K562 (cell line): ENCODE data around the gene CDK5RAP3. TPM values are rescaled to one million over a fixed set of nuclear protein-coding genes. Genes with fewer than 3 reads are reported as not detected.

Experiments
- BHLHE40 ChIP-seq: IDR thresholded peaks from 2 replicates; pipeline ENCODE4 v1.6.1; 2011; ENCODE audit warnings: low read length, improper control_type of control experiment
- CTBP1 ChIP-seq: fragments of 450-650 bp; IDR thresholded peaks from 2 replicates; pipeline ENCODE4 v1.6.1; 2016; ENCODE audit warnings: borderline replicate concordance
- E2F8 ChIP-seq: fragments of 450-650 bp; IDR thresholded peaks from 2 replicates; pipeline ENCODE4 v1.7.1; 2018; ENCODE audit warnings: mild to moderate bottlenecking, low read depth; ENCODE audit not compliant: partially characterized antibody
- EHMT2 ChIP-seq: fragments of 450-650 bp; IDR thresholded peaks from 2 replicates; pipeline ENCODE4 v1.6.1; 2018; ENCODE audit warnings: antibody characterized with exemption
- GATAD2B ChIP-seq: fragments of 450-650 bp; IDR thresholded peaks from 2 replicates; pipeline ENCODE4 v1.6.1; 2017; ENCODE audit warnings: mild to moderate bottlenecking, borderline replicate concordance
- IRF2 ChIP-seq: sonication (generic); formaldehyde crosslinking; IDR thresholded peaks from 2 replicates; pipeline ENCODE4 v1.8.1; 2022; ENCODE audit warnings: mild to moderate bottlenecking, missing genetic modification reagents
- NR4A1 ChIP-seq, 2 experiments: fragments of 250-450 bp in 1 of 2; fragments of 450-650 bp in 1 of 2; sonication (Bioruptor Pico) in 1 of 2; IDR thresholded peaks; 2 replicates each; pipeline versions ENCODE4 v1.4.0 to v1.6.1; 2016 to 2020; ENCODE audit warnings: mild to moderate bottlenecking in 2 of 2, missing compliant biosample characterization in 1 of 2, missing genetic modification characterization in 1 of 2, moderate library complexity in 1 of 2
- PCBP2 ChIP-seq: fragments of 200-400 bp; formaldehyde crosslinking; IDR thresholded peaks from 2 replicates; pipeline ENCODE4 v1.6.1; 2018; ENCODE audit warnings: low read length, low read depth, mild to moderate bottlenecking, moderate library complexity; ENCODE audit not compliant: poor library complexity, severe bottlenecking
- PHF8 ChIP-seq: fragments of 200-600 bp; sonication (generic); IDR thresholded peaks from 2 replicates; pipeline ENCODE4 v1.6.1; 2012; ENCODE audit warnings: mixed run types, mild to moderate bottlenecking, inconsistent platforms, low read length, moderate library complexity, borderline replicate concordance
- POLR2H ChIP-seq: IDR thresholded peaks from 2 replicates; pipeline ENCODE4 v1.6.1; 2016; ENCODE audit warnings: missing genetic modification characterization, low read depth, mild to moderate bottlenecking, control low read depth, missing compliant biosample characterization, moderate library complexity
- RB1 ChIP-seq: fragments of 450-650 bp; IDR thresholded peaks from 2 replicates; pipeline ENCODE4 v1.6.1; 2017; ENCODE audit warnings: low read depth, mild to moderate bottlenecking
- SIX5 ChIP-seq, 2 experiments: IDR thresholded peaks; 2 replicates each; pipeline ENCODE4 v1.6.1; 2011; ENCODE audit warnings: low read length in 2 of 2, borderline replicate concordance in 1 of 2, low read depth in 1 of 2, mild to moderate bottlenecking in 1 of 2, moderate library complexity in 1 of 2; ENCODE audit not compliant: insufficient read depth in 1 of 2
- SMAD2 ChIP-seq: fragments of 150-350 bp; IDR thresholded peaks from 2 replicates; pipeline ENCODE4 v1.6.1; 2014; ENCODE audit warnings: low read depth, mild to moderate bottlenecking, low read length
- TARDBP ChIP-seq: fragments of 450-650 bp; IDR thresholded peaks from 2 replicates; pipeline ENCODE4 v1.6.1; 2016
- THRAP3 ChIP-seq: fragments of 450-650 bp; IDR thresholded peaks from 2 replicates; pipeline ENCODE4 v1.6.1; 2016; ENCODE audit warnings: mild to moderate bottlenecking, inconsistent platforms, borderline replicate concordance
- ZBTB33 ChIP-seq: sonication (generic); formaldehyde crosslinking; IDR thresholded peaks from 2 replicates; pipeline ENCODE4 v1.8.1; 2023; ENCODE audit warnings: mild to moderate bottlenecking, missing genetic modification reagents
- ZFP1 ChIP-seq: fragments of 450-650 bp; formaldehyde crosslinking; IDR thresholded peaks from 2 replicates; pipeline ENCODE4 v1.4.0; 2020; ENCODE audit warnings: mild to moderate bottlenecking, mixed read lengths
- ZKSCAN1 ChIP-seq: fragments of 150-350 bp; IDR thresholded peaks from 2 replicates; pipeline ENCODE4 v1.6.1; 2016; ENCODE audit warnings: low read depth, low read length
- ZNF354B ChIP-seq: fragments of 250-450 bp; sonication (Bioruptor Pico); IDR thresholded peaks from 2 replicates; pipeline ENCODE4 v1.4.0; 2020
- ZNF583 ChIP-seq: fragments of 250-450 bp; sonication (Bioruptor Pico); IDR thresholded peaks from 2 replicates; pipeline ENCODE4 v1.4.0; 2020
- ZNF785 ChIP-seq: fragments of 250-450 bp; sonication (Bioruptor Pico); IDR thresholded peaks from 2 replicates; pipeline ENCODE4 v1.4.0; 2020; ENCODE audit warnings: mild to moderate bottlenecking
- polyA plus RNA-seq, 8 experiments: library from polyadenylated mRNA; depleted of rRNA in 4 of 8; stranded (reverse) in 5 of 8; unstranded in 3 of 8; fragments of >200 nt; fragmentation: Nextera tagmentation in 2 of 8; fragmentation: Illumina TruSeq in 1 of 8; extraction: Ambion mirVana in 2 of 8; extraction: Trizol in 1 of 8; gene quantifications; 2 replicates each; pipeline versions ENCODE4 v1.2.1 to v1.2.3, GENCODE V29; 2011 to 2014; ENCODE audit warnings: inconsistent platforms in 1 of 8, missing spikeins in 1 of 8
- total RNA-seq, 7 experiments: library from RNA; depleted of rRNA in 6 of 7; stranded (reverse); fragments of >200 nt in 6 of 7; fragmentation: Illumina TruSeq in 2 of 7; extraction: Trizol in 2 of 7; gene quantifications; 2 replicates each; pipeline versions ENCODE4 v1.2.1 to v1.2.3, GENCODE V29; 2011 to 2021; ENCODE audit warnings: low replicate concordance in 1 of 7
- TF ChIP-seq, protein P1 (sequence below): fragments of 450-650 bp; conservative IDR thresholded peaks from 2 replicates; pipeline ENCODE4 v1.6.1; 2016; ENCODE audit warnings: missing genetic modification characterization, low read depth, mild to moderate bottlenecking, missing compliant biosample characterization, moderate library complexity
- TF ChIP-seq, protein P2 (sequence below): fragments of 250-450 bp; sonication (Bioruptor Pico); IDR thresholded peaks from 2 replicates; pipeline ENCODE4 v1.8.0; 2021; ENCODE audit warnings: moderate library complexity, mild to moderate bottlenecking, inconsistent platforms

CDK5RAP3 gene
- total and polyA plus RNA-seq, 9 of the 15 experiments (the other 6 are each of a cell fraction or from before 2014, with no cell fraction given): 44.2 to 202 (median 91.5) TPM

GRCh38 chr17:47970725-47971499, at the start of gene CDK5RAP3 (continued):
- peak; percentile 99 for TF ChIP-seq E2F8
- TF ChIP-seq PHF8: peak; percentile 89; the same call in 1 of the 2 replicates
- no peak for TF ChIP-seq EHMT2
- TF ChIP-seq IRF2 (CRISPR knock-in tag): no peak
- TF ChIP-seq ZFP1: no peak
- TF ChIP-seq TARDBP: peak; percentile 60; the same call in 1 of the 2 replicates
- TF ChIP-seq ZNF785 (CRISPR knock-in tag): no peak
- peak; percentile 86 for TF ChIP-seq CTBP1
- peak; percentile 68; the same call in 1 of the 2 replicates for TF ChIP-seq NR4A1 (CRISPR knock-in tag; IDR thresholded peaks at IDR 0.05)
- peak; percentile 44; the same call in 1 of the 2 replicates for TF ChIP-seq NR4A1 (tag; IDR thresholded peaks at IDR 0.05)
- TF ChIP-seq ZBTB33 (CRISPR knock-in tag): peak; percentile 82; the same call in 1 of the 2 replicates
- TF ChIP-seq POLR2H (tag): peak; percentile 39; the same call in 1 of the 2 replicates
- TF ChIP-seq PCBP2: no peak
- TF ChIP-seq BHLHE40: peak; percentile 90
- TF ChIP-seq, protein P1, sequence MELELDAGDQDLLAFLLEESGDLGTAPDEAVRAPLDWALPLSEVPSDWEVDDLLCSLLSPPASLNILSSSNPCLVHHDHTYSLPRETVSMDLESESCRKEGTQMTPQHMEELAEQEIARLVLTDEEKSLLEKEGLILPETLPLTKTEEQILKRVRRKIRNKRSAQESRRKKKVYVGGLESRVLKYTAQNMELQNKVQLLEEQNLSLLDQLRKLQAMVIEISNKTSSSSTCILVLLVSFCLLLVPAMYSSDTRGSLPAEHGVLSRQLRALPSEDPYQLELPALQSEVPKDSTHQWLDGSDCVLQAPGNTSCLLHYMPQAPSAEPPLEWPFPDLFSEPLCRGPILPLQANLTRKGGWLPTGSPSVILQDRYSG (tag): 0 out of 2 replicates have a peak, but pooled peaks have one; percentile 69
- TF ChIP-seq GATAD2B: no peak
- no peak for TF ChIP-seq SIX5 (IDR thresholded peaks at IDR 0.05; ENCODE audit: borderline replicate concordance in 1 of 2, insufficient read depth in 1 of 2, low read depth in 1 of 2, low read length in 2 of 2)
- no peak for TF ChIP-seq SMAD2
- no peak for TF ChIP-seq ZNF354B (CRISPR knock-in tag)
- TF ChIP-seq, protein P2, sequence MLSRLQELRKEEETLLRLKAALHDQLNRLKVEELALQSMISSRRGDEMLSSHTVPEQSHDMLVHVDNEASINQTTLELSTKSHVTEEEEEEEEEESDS (CRISPR knock-in tag): no peak
- TF ChIP-seq ZNF583 (CRISPR knock-in tag): 0 out of 2 replicates have a peak, but pooled peaks have one; percentile 44
- TF ChIP-seq THRAP3: no peak
- TF ChIP-seq ZKSCAN1: peak; percentile 44; the same call in 1 of the 2 replicates
- TF ChIP-seq RB1: peak; percentile 97
